Ovary (tissue), 9 donors: Measurements from ENCODE around the gene PRKCQ. TPM values are rescaled to one million over a fixed set of nuclear protein-coding genes. Genes with fewer than 3 reads are reported as not detected.

Experiments
- DNase-seq, 5 donors: peaks; one replicate each; pipeline ENCODE4 v3.0.0-alpha.2; 2019 to 2020
- H3K27ac ChIP-seq, 2 donors: fragments of 200-600 bp; one replicate each; pipeline versions ENCODE4 v1.5.1 to v1.8.0; 2019 to 2022
- H3K27me3 ChIP-seq: fragments of 200-600 bp; one replicate; pipeline ENCODE4 v1.8.0; 2022
- H3K36me3 ChIP-seq: fragments of 200-600 bp; sonication (generic); one replicate; pipeline ENCODE4 v1.5.1; 2019
- H3K4me1 ChIP-seq: one replicate; pipeline ENCODE4 v1.8.1; 2013; ENCODE audit warnings: mild to moderate bottlenecking, moderate library complexity; ENCODE audit not compliant: insufficient read depth
- H3K4me3 ChIP-seq: fragments of 200-600 bp; sonication (generic); one replicate; pipeline ENCODE4 v1.5.1; 2017
- H3K9me3 ChIP-seq, 2 donors: fragments of 200-600 bp in 1 of 2; sonication (generic) in 1 of 2; one replicate each; pipeline versions ENCODE4 v1.5.1 to v1.8.1; 2013 to 2019; ENCODE audit warnings: mild to moderate bottlenecking in 1 of 2, moderate library complexity in 1 of 2
- CTCF ChIP-seq, 3 donors: fragments of 450-650 bp in 2 of 3; fragments of 200-600 bp in 1 of 3; IDR thresholded peaks; one replicate each; pipeline versions ENCODE4 v1.5.1 to v1.8.0; 2016 to 2022; ENCODE audit warnings: antibody characterized with exemption in 3 of 3, mild to moderate bottlenecking in 1 of 3
- EP300 ChIP-seq: sonication (generic); formaldehyde crosslinking; IDR thresholded peaks from one replicate; pipeline ENCODE4 v1.6.1; 2017; ENCODE audit warnings: antibody characterized with exemption
- POLR2A ChIP-seq: fragments of 450-650 bp; IDR thresholded peaks from one replicate; pipeline ENCODE4 v1.6.1; 2017; ENCODE audit warnings: antibody characterized with exemption, mild to moderate bottlenecking, moderate library complexity
- WGBS, 3 donors: extraction: QIAGEN DNeasy Blood & Tissue Kit in 1 of 3; methylation state at CpG; one replicate each; pipeline versions ENCODE4 v1.1.5 to v1.1.7; 2013 to 2017; 5-methylcytosine and 5-hydroxymethylcytosine counted together
- intact Hi-C, 4 donors: fragments of 100-400 bp; cut with DNase I; formaldehyde crosslinking; loops; one replicate each; pipeline versions ENCODE4 v1.11.0 to v1.15.1; 2022 to 2023
- polyA plus RNA-seq, 2 donors: library from polyadenylated mRNA; stranded (reverse); fragments of 200-250 nt in 1 of 2; fragments of 350-450 nt in 1 of 2; fragmentation: Illumina TruSeq in 1 of 2; extraction: RNeasy Lipid Tissue Mini Kit (QIAGEN cat#74804) in 1 of 2; gene quantifications; one replicate each; pipeline ENCODE4 v1.2.3, GENCODE V29; 2013 to 2014
- total RNA-seq, 7 donors: library from RNA; depleted of rRNA in 2 of 7; stranded (reverse); fragments of >200 nt in 2 of 7; fragmentation: NEBNext Ultra II Directional in 3 of 7; extraction: Animal tissue kit (Norgen Biotek cat#: 25700) in 3 of 7; gene quantifications; one replicate each; pipeline versions ENCODE4 v1.1.0 to v1.2.4, GENCODE V29; 2016 to 2023
- donor health status: DM: no; HTN: no; CAD: no; lungs with moderate emphysema.
- donor health status: DM: no; HTN: no; CAD: no.
- donor health status: Bipolar disorder and iron deficiency.
- donor health status: DM: yes; HTN: yes; CAD: no.
- donor health status: DM: no; HTN: no; CAD: no.
- donor health status: DM: yes; HTN: yes; CAD: no.

PRKCQ gene
- total and polyA plus RNA-seq, 9 donors, result 0.71 to 3.6 (median 1.1) TPM

GRCh38 chr10:6567884-6568283 is 12.2 kb downstream of the PRKCQ start:
- H3K4me3 ChIP-seq, result no peak overlapping the region
- H3K27me3 ChIP-seq, result no peaks in the 10 kb centered on the region
- intact Hi-C loops, result no loop called here
- DNase-seq, result no peak
- TF ChIP-seq POLR2A (no peak), EP300 (no peak), CTCF (IDR thresholded peaks at IDR 0.05) (no peak)
- H3K4me1 ChIP-seq, result no peaks in the 10 kb centered on the region
- H3K27ac ChIP-seq, result no peak overlapping the region
- H3K9me3 ChIP-seq, result no peaks in the 10 kb centered on the region
- WGBS, 3 donors, result 88 to 94% (median 90%) methylated on average over 8 of the region's 8 CpGs
- no peaks in the 10 kb centered on the region for H3K36me3 ChIP-seq

GRCh38 chr10:6567203-6567703 is 12.8 kb downstream of the PRKCQ start:
- 88 to 89% (median 88%) methylated on average over 5 of the region's 5 CpGs for WGBS, 3 donors

GRCh38 chr10:6565588-6565987 is 14.5 kb downstream of the PRKCQ start:
- Histone ChIP-seq H3K36me3 (no peaks in the 10 kb centered on the region), H3K4me3 (no peak overlapping the region), H3K27me3 (no peaks in the 10 kb centered on the region), H3K4me1 (no peaks in the 10 kb centered on the region), H3K9me3 (no peaks in the 10 kb centered on the region), H3K27ac (no peak overlapping the region)
- TF ChIP-seq CTCF (IDR thresholded peaks at IDR 0.05) (no peak), POLR2A (no peak), EP300 (no peak)
- intact Hi-C loops, result no loop called here
- DNase-seq, result no peak
- WGBS, 3 donors, result 42 to 46% (median 43%) methylated on average over 4 of the region's 4 CpGs

More at GRCh38 chr10:6567203-6567703, 12.8 kb downstream of the PRKCQ start:
- no peak overlapping the region for H3K27ac ChIP-seq
- H3K9me3 ChIP-seq, result no peaks in the 10 kb centered on the region
- TF ChIP-seq EP300 (no peak), POLR2A (no peak), CTCF (IDR thresholded peaks at IDR 0.05) (no peak)
- no peaks in the 10 kb centered on the region for H3K4me1 ChIP-seq
- no peak for DNase-seq
- H3K27me3 ChIP-seq, result no peaks in the 10 kb centered on the region
- no peak overlapping the region for H3K4me3 ChIP-seq
- intact Hi-C loops, result no loop called here
- no peaks in the 10 kb centered on the region for H3K36me3 ChIP-seq

GRCh38 chr10:6564367-6564766 is 15.7 kb downstream of the PRKCQ start:
- H3K27me3 ChIP-seq, result no peaks in the 10 kb centered on the region
- TF ChIP-seq POLR2A (no peak), CTCF (IDR thresholded peaks at IDR 0.05) (no peak)
- WGBS, 3 donors, result 52 to 68% (median 55%) methylated on average over 5 of the region's 5 CpGs
- intact Hi-C loops, result no loop called here
- no peaks in the 10 kb centered on the region for H3K36me3 ChIP-seq
- H3K27ac ChIP-seq, result no peak overlapping the region
- no peaks in the 10 kb centered on the region for H3K9me3 ChIP-seq
- DNase-seq, result no peak
- H3K4me1 ChIP-seq, result no peaks in the 10 kb centered on the region
- H3K4me3 ChIP-seq, result no peak overlapping the region
